ENCODE data around the gene CDYL2. TPM values are rescaled to one million over a fixed set of nuclear protein-coding genes. Genes with fewer than 3 reads are reported as not detected.

CDYL2 gene
- total and polyA plus RNA-seq, 2 experiments from 2014 or later, result 7.4 to 12.2 TPM

GRCh38 chr16:80759419-80760162 is 44.8 kb downstream of the CDYL2 start:
- Histone ChIP-seq H3K4me3 (no peak overlapping the region), H4K20me1 (ENCODE audit: insufficient read depth, poor library complexity, severe bottlenecking) (no peaks in the 10 kb centered on the region), H3K27ac (no peak overlapping the region), H3K9me3 (ENCODE audit: low read depth) (no peaks in the 10 kb centered on the region), H2AFZ (no peak overlapping the region), H3K79me2 (peaks cover 9% of the 10 kb centered on the region), H3K36me3 (replicated peaks; ENCODE audit: insufficient read depth, low read depth) (no peaks in the 10 kb centered on the region), H3K27me3 (no peaks in the 10 kb centered on the region), H3K9me2 (replicated peaks; ENCODE audit: insufficient read depth) (no peaks in the 10 kb centered on the region), H3K4me2 (peak overlapping the region; percentile 39), H3K4me1 (ENCODE audit: insufficient read depth) (no peaks in the 10 kb centered on the region)
- DNase-seq (ENCODE audit: low spot score), result no peak
- TF ChIP-seq CTCF (IDR thresholded peaks at IDR 0.05; ENCODE audit: poor library complexity) (no peak), EZH2 (IDR thresholded peaks at IDR 0.05; ENCODE audit: borderline replicate concordance) (no peak), EZH2phosphoT487 (IDR thresholded peaks at IDR 0.05; ENCODE audit: low read depth, severe bottlenecking, unreplicated experiment) (no peak)
- 78% methylated on average over 6 of the region's 6 CpGs for WGBS (ENCODE audit: low lambda C conversion rate, missing lambda C conversion rate)

- 86% methylated on average over 5 of the region's 5 CpGs for WGBS (ENCODE audit: low lambda C conversion rate, missing lambda C conversion rate)
- Histone ChIP-seq H3K27me3 (no peaks in the 10 kb centered on the region), H3K4me3 (no peak overlapping the region)
Measured at GRCh38 chr16:80754476-80754875, 49.9 kb downstream of the CDYL2 start.

GRCh38 chr16:80752541-80752940 is 51.9 kb downstream of the CDYL2 start:
- DNase-seq (ENCODE audit: low spot score), result no peak
- Histone ChIP-seq H3K36me3 (replicated peaks; ENCODE audit: insufficient read depth, low read depth) (no peaks in the 10 kb centered on the region), H3K9me3 (ENCODE audit: low read depth) (no peaks in the 10 kb centered on the region), H3K27me3 (no peaks in the 10 kb centered on the region), H3K4me1 (ENCODE audit: insufficient read depth) (no peaks in the 10 kb centered on the region), H3K4me3 (no peak overlapping the region), H3K4me2 (no peak overlapping the region), H3K79me2 (peaks cover 8% of the 10 kb centered on the region), H3K27ac (no peak overlapping the region), H2AFZ (no peak overlapping the region), H3K9me2 (replicated peaks; ENCODE audit: insufficient read depth) (no peaks in the 10 kb centered on the region), H4K20me1 (ENCODE audit: insufficient read depth, poor library complexity, severe bottlenecking) (no peaks in the 10 kb centered on the region)
- 60% methylated on average over 2 of the region's 2 CpGs for WGBS (ENCODE audit: low lambda C conversion rate, missing lambda C conversion rate)
- TF ChIP-seq EZH2phosphoT487 (IDR thresholded peaks at IDR 0.05; ENCODE audit: low read depth, severe bottlenecking, unreplicated experiment) (no peak), CTCF (IDR thresholded peaks at IDR 0.05; ENCODE audit: poor library complexity) (no peak), EZH2 (IDR thresholded peaks at IDR 0.05; ENCODE audit: borderline replicate concordance) (no peak)

More at GRCh38 chr16:80754476-80754875, 49.9 kb downstream of the CDYL2 start:
- H3K36me3 ChIP-seq (replicated peaks; ENCODE audit: insufficient read depth, low read depth), result no peaks in the 10 kb centered on the region
- H3K27ac ChIP-seq, result no peak overlapping the region
- peaks cover 8% of the 10 kb centered on the region for H3K79me2 ChIP-seq
- H3K4me2 ChIP-seq, result no peak overlapping the region
- DNase-seq (ENCODE audit: low spot score), result no peak
- H3K9me3 ChIP-seq (ENCODE audit: low read depth), result no peaks in the 10 kb centered on the region
- H3K9me2 ChIP-seq (replicated peaks; ENCODE audit: insufficient read depth), result no peaks in the 10 kb centered on the region
- H2AFZ ChIP-seq, result no peak overlapping the region
- no peaks in the 10 kb centered on the region for H3K4me1 ChIP-seq (ENCODE audit: insufficient read depth)
- H4K20me1 ChIP-seq (ENCODE audit: insufficient read depth, poor library complexity, severe bottlenecking), result no peaks in the 10 kb centered on the region
- TF ChIP-seq EZH2 (IDR thresholded peaks at IDR 0.05; ENCODE audit: borderline replicate concordance), result no peak
- TF ChIP-seq EZH2phosphoT487 (IDR thresholded peaks at IDR 0.05; ENCODE audit: low read depth, severe bottlenecking, unreplicated experiment), result no peak
- TF ChIP-seq CTCF (IDR thresholded peaks at IDR 0.05; ENCODE audit: poor library complexity), result no peak

Measured in hepatocyte (in vitro differentiated cells).